Loucy (cell line): ENCODE data around the gene FGFBP3.
A peak's percentile ranks its signal among the peaks of the same experiment; 100 is the strongest.

Experiments used
- H2AFZ ChIP-seq: fragments of 200-600 bp; sonication (generic); 2 replicates; pipeline ENCODE4 v1.6.0; 2016; ENCODE audit warnings: antibody characterized with exemption, mild to moderate bottlenecking, low read length, moderate library complexity
- H3F3A ChIP-seq: fragments of 200-600 bp; 2 replicates; pipeline ENCODE4 v1.6.0; 2016; ENCODE audit warnings: antibody characterized with exemption, low read depth, mild to moderate bottlenecking
- H3K27me3 ChIP-seq: fragments of 200-600 bp; sonication (generic); 2 replicates; pipeline ENCODE4 v1.6.1; 2014; ENCODE audit warnings: low read length, mild to moderate bottlenecking; ENCODE audit not compliant: insufficient read depth, poor library complexity, severe bottlenecking
- H3K36me3 ChIP-seq: fragments of 200-600 bp; sonication (generic); 2 replicates; pipeline ENCODE4 v1.6.1; 2016; ENCODE audit warnings: low read length; ENCODE audit not compliant: insufficient read depth
- H3K4me1 ChIP-seq: fragments of 200-600 bp; sonication (generic); 2 replicates; pipeline ENCODE4 v1.5.1; 2014; ENCODE audit warnings: low read length, mild to moderate bottlenecking; ENCODE audit not compliant: insufficient read depth, poor library complexity, severe bottlenecking
- H3K4me2 ChIP-seq: fragments of 200-600 bp; sonication (generic); 2 replicates; pipeline ENCODE4 v1.6.0; 2014; ENCODE audit warnings: antibody characterized with exemption, low read length, low read depth, mild to moderate bottlenecking; ENCODE audit not compliant: poor library complexity, severe bottlenecking
- H3K4me3 ChIP-seq: fragments of 200-600 bp; sonication (generic); 2 replicates; pipeline ENCODE4 v1.5.1; 2014; ENCODE audit warnings: low read length, mild to moderate bottlenecking, mixed read lengths; ENCODE audit not compliant: poor library complexity, severe bottlenecking
- H3K79me2 ChIP-seq: fragments of 200-600 bp; sonication (generic); 2 replicates; pipeline ENCODE4 v1.6.1; 2014; ENCODE audit warnings: low read length; ENCODE audit not compliant: insufficient read depth
- H3K9ac ChIP-seq: fragments of 200-600 bp; sonication (generic); 2 replicates; pipeline ENCODE4 v1.6.0; 2014; ENCODE audit warnings: mild to moderate bottlenecking, low read depth, low read length, moderate library complexity; ENCODE audit not compliant: poor library complexity, severe bottlenecking
- H3K9me2 ChIP-seq: fragments of 200-600 bp; sonication (generic); replicated peaks from 2 replicates; pipeline ENCODE4 v1.6.1; 2016; ENCODE audit warnings: low read depth, low read length, mixed read lengths
- H3K9me3 ChIP-seq: fragments of 200-600 bp; sonication (generic); 2 replicates; pipeline ENCODE4 v1.6.1; 2014; ENCODE audit warnings: mild to moderate bottlenecking, antibody characterized with exemption, low read length, low read depth; ENCODE audit not compliant: insufficient read depth
- H4K20me1 ChIP-seq: fragments of 200-600 bp; sonication (generic); 2 replicates; pipeline ENCODE4 v1.6.0; 2014; ENCODE audit warnings: antibody characterized with exemption, low read length, mild to moderate bottlenecking; ENCODE audit not compliant: insufficient read depth, poor library complexity, severe bottlenecking
- CTCF ChIP-seq: fragments of 200-600 bp; sonication (generic); conservative IDR thresholded peaks from 2 replicates; pipeline ENCODE4 v1.5.1; 2014; ENCODE audit warnings: mild to moderate bottlenecking, antibody characterized with exemption, low read length
- EZH2phosphoT487 ChIP-seq: fragments of 200-600 bp; IDR thresholded peaks from 2 replicates; pipeline ENCODE4 v1.6.1; 2018; ENCODE audit warnings: antibody characterized with exemption, mild to moderate bottlenecking, moderate library complexity, borderline replicate concordance

The FGFBP3 gene

DNA sequence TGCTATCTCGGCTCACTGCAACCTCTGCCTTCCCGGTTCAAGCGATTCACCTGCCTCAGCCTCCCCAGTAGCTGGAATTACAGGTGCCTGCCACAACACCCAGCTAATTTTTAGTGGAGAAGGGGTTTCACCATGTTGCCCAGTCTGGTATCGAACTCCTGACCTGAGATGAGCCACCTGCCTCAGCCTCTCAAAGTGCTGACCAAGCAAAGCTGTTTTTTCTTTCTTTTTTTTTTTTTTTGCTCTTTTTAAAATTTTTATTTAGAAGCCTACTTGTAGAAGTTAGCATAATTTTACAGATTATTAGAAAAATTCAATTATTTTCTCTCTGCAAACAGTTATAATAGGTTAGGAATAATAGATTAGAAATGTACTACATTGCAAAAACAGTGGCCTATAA, 1.2 kb upstream of the FGFBP3 start:
- peaks cover 17% of the 10 kb centered on the region for H3K4me1 ChIP-seq
- no peak overlapping the region for H3K9ac ChIP-seq
- no peak overlapping the region for H3K4me2 ChIP-seq
- no peaks in the 10 kb centered on the region for H3K9me2 ChIP-seq
- H3K36me3 ChIP-seq: no peaks in the 10 kb centered on the region
- H3K79me2 ChIP-seq: peaks cover 16% of the 10 kb centered on the region
- H3F3A ChIP-seq: peaks cover 6% of the 10 kb centered on the region; the same call in 1 of the 2 replicates
- H3K27me3 ChIP-seq: no peaks in the 10 kb centered on the region
- TF ChIP-seq CTCF (no peak), EZH2phosphoT487 (no peak)
- no peaks in the 10 kb centered on the region for H4K20me1 ChIP-seq
- H3K9me3 ChIP-seq: no peaks in the 10 kb centered on the region
- H2AFZ ChIP-seq: no peak overlapping the region
- no peak overlapping the region for H3K4me3 ChIP-seq

GRCh38 chr10:91908337-91909116, 759 bp downstream of the FGFBP3 start:
- Histone ChIP-seq H3F3A (peaks cover 6% of the 10 kb centered on the region; the same call in 1 of the 2 replicates), H3K9ac (peak overlapping the region; percentile 75), H2AFZ (peak overlapping the region; percentile 94), H3K4me1 (peaks cover 17% of the 10 kb centered on the region), H3K4me2 (peak overlapping the region; percentile 95), H4K20me1 (no peaks in the 10 kb centered on the region), H3K9me2 (no peaks in the 10 kb centered on the region), H3K79me2 (peaks cover 16% of the 10 kb centered on the region), H3K36me3 (no peaks in the 10 kb centered on the region), H3K9me3 (no peaks in the 10 kb centered on the region), H3K4me3 (peak overlapping the region; percentile 85), H3K27me3 (no peaks in the 10 kb centered on the region)
- peak; percentile 68 for TF ChIP-seq CTCF
- no peak for TF ChIP-seq EZH2phosphoT487

DNA sequence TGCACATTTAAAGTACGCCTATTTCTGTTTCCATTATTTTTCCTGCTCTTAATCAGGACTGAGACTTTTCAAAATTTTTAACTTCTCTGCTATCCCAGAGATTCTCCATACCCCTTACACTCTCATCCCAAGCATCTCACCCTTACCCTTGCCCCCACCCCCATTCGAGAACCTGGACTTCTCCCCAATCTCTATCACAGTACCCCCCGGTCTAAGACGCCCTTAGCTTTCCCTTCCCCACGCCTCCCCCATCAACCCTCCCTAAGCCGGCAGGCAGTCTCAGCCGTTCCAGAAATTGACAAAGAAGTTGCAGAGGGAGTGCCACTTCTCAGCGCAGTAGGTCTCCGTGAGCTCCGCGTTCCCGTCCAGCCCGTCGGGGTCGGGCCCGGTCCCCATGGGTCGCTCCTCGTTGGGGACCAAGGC, 1.4 kb downstream of the FGFBP3 start:
- peaks cover 17% of the 10 kb centered on the region for H3K4me1 ChIP-seq
- H3K9me3 ChIP-seq: no peaks in the 10 kb centered on the region
- no peaks in the 10 kb centered on the region for H3K36me3 ChIP-seq
- H3K9me2 ChIP-seq: no peaks in the 10 kb centered on the region
- peaks cover 6% of the 10 kb centered on the region; the same call in 1 of the 2 replicates for H3F3A ChIP-seq
- no peaks in the 10 kb centered on the region for H4K20me1 ChIP-seq
- H3K79me2 ChIP-seq: peaks cover 16% of the 10 kb centered on the region
- H3K27me3 ChIP-seq: no peaks in the 10 kb centered on the region
- H3K4me2 ChIP-seq: peak overlapping the region; percentile 89
- H3K4me3 ChIP-seq: peak overlapping the region; percentile 85
- H2AFZ ChIP-seq: peak overlapping the region; percentile 94
- TF ChIP-seq CTCF (no peak), EZH2phosphoT487 (no peak)
- peak overlapping the region; percentile 75 for H3K9ac ChIP-seq
